ENCODE data around the gene NUS1. TPM values are rescaled to one million over a fixed set of nuclear protein-coding genes. Genes with fewer than 3 reads are reported as not detected.
"Not testable (repeated sequence)": the region's sequence is repeated elsewhere in the genome, so short reads cannot be mapped to it uniquely, and the experiment has no call there.

NUS1 gene
- polyA plus RNA-seq, 1 donor, result 16.2 TPM

DNA sequence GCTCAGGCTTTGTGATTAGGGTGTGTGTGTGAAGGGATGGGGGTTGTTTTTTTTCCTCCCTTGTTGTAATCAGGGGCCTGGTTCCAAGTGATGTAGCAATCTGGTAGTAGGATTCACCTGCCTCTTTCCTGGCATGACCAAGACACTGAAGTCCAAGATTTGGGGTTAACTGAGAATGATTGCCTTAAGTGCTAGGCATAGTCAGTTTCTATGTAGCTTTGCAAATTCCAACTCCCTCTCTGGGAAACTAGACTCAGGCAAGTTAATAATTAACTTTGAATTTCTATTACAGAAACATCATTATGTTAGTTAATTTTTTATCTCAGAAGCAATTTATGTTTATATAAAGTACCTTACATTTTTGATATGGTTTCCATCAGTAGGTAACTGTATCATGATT, 43.6 kb downstream of the NUS1 start:
- no peak for DNase-seq

DNA sequence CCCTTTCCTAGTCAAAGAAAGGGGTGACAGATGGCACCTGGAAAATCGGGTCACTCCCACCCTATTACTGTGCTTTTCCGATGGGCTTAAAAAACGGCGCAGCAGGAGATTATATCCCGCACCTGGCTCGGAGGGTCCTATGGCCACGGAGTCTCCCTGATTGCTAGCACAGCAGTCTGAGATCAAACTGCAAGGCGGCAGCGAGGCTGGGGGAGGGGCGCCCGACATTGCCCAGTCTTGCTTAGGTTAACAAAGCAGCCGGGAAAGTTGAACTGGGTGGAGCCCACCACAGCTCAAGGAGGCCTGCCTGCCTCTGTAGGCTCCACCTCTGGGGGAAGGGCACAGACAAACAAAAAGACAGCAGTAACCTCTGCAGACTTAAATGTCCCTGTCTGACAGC, 46.3 kb downstream of the NUS1 start:
- not testable (repeated sequence) for DNase-seq

DNA sequence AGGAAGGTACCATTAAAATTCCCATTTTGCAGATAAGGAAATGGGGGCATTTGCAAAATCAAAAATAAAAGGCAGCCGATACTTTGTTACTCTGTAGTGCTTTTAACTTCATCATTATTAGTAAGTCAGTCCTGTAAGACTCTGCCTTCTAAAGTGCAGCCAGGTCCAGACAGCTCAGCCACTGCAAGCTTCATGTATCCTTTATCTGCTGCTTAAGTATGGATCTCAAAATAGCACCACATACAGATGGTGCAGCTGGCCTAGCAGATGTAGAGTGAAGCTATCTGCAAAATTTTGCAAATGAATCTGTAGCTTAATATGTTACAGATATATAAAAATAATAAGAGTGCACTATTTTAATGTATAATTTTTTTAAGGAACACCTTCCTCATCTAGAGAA, 53.4 kb downstream of the NUS1 start:
- no peak for DNase-seq

- no peak for DNase-seq
Measured at GRCh38 chr6:117729613-117730012, 54.3 kb downstream of the NUS1 start.

DNA sequence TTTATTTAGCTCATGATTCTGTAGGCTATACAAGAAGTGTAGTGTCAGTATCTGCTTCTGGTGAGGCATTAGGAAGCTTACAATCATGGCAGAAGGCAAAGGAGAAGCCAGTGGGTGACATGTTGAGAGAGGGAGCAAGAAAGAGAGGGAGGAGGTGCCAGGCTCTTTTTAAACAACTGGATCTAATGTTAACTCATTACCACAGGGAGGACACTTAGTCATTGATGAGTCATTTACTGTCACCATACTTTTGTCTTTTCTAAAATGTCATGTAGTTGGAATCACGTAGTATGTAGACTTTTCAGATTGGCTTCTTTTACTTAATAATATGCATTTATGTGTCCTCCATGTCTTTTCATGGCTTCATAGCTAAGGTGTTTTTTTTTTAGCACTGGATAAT, 58.1 kb downstream of the NUS1 start:
- DNase-seq, result no peak

DNA sequence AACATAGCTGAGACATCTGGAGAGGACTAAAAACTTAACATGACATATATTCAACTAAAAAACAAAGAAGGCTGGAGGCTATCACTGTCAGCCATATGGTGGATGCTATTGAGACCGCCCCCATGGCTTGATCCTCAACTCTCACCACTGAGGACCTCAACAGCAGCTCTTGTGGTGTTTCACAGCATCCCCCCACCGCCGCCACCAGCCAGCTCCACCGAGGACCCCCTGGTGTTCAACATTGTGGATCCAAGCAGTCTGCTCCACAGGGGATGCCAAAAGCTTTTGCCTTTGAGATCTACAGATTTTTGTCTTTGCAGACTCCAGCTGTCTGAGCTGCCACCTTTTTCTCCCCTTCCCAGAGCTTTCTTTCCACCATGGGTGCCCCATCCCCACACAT, 64.6 kb downstream of the NUS1 start:
- DNase-seq, result no peak

- no peak for DNase-seq
Measured at GRCh38 chr6:117740605-117741004, 65.3 kb downstream of the NUS1 start.

DNA sequence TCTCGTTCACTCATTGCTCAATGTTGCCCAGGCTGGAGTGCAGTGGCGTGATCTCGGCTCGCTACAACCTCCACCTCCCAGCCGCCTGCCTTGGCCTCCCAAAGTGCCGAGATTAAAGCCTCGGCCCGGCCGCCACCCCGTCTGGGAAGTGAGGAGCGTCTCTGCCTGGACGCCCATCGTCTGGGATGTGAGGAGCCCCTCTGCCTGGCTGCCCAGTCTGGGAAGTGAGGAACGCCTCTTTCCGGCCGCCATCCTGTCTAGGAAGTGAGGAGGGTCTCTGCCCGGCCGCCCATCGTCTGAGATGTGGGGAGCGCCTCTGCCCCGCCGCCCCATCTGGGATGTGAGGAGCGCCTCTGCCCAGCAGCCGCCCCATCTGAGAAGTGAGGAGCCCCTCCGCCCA, 75.4 kb downstream of the NUS1 start:
- DNase-seq, result not testable (repeated sequence)

Other genes with a start within 250 kb of the NUS1 start
- gene ROS1, start 249.5 kb upstream of the NUS1 start, polyA plus RNA-seq (ENCODE audit: insufficient read length), result 0.05 TPM
- gene DCBLD1, start 192.8 kb upstream of the NUS1 start, polyA plus RNA-seq (ENCODE audit: insufficient read length), result 8.4 TPM
- 40.7 TPM for gene GOPC, start 73.0 kb upstream of the NUS1 start, polyA plus RNA-seq (ENCODE audit: insufficient read length)
- 1.3 TPM for gene SLC35F1, start 231.8 kb downstream of the NUS1 start, polyA plus RNA-seq (ENCODE audit: insufficient read length)

Measured in hindlimb muscle (tissue), 1 donor.